ENCODE data around the gene SCGN.

- TF ChIP-seq CTCF (IDR thresholded peaks at IDR 0.05 in 8 of 11, conservative IDR thresholded peaks at IDR 0.05 in 3 of 11) (no peak), POLR2AphosphoS5 (IDR thresholded peaks at IDR 0.05) (no peak)
Observed at GRCh38 chr6:25735261-25735660, 83.2 kb downstream of the SCGN start.
